ENCODE measurements around the gene VAT1L.

- TF ChIP-seq EP300 (IDR thresholded peaks at IDR 0.05; ENCODE audit: borderline replicate concordance in 1 of 2, low read depth in 1 of 2, low read length in 1 of 2) (no peak), REST (IDR thresholded peaks at IDR 0.05; ENCODE audit: low read depth, low read length) (no peak), TEAD4 (IDR thresholded peaks at IDR 0.05; ENCODE audit: borderline replicate concordance, insufficient read depth) (no peak), POLR2AphosphoS5 (IDR thresholded peaks at IDR 0.05; ENCODE audit: low read depth, low read length) (no peak), CTCF (IDR thresholded peaks at IDR 0.05) (no peak)
These were observed 51.7 kb downstream of the VAT1L start for GRCh38 chr16:77840093-77840492.
